Adrenal gland (tissue), 5 donors: ENCODE measurements around the gene LCA5.

Experiments used
- CTCF ChIP-seq, 6 experiments: fragments of 450-650 bp in 4 of 6; fragments of 200-600 bp in 2 of 6; sonication (generic) in 1 of 6; IDR thresholded peaks; 1 replicate in 5 of 6; 2 replicates in 1 of 6; pipeline versions ENCODE4 v1.5.1 to v1.8.0; 2016 to 2021; ENCODE audit warnings: antibody characterized with exemption in 6 of 6, mild to moderate bottlenecking in 2 of 6, moderate library complexity in 1 of 6
- POLR2A ChIP-seq, 2 donors: fragments of 450-650 bp; IDR thresholded peaks; one replicate each; pipeline ENCODE4 v1.6.1; 2017; ENCODE audit warnings: antibody characterized with exemption in 2 of 2, mild to moderate bottlenecking in 2 of 2, moderate library complexity in 1 of 2
- donor health status: DM: no; HTN: no; CAD: no.

GRCh38 chr6:79557673-79558467 is 20.6 kb upstream of the LCA5 start:
- no peak for TF ChIP-seq CTCF (IDR thresholded peaks at IDR 0.05)
- no peak for TF ChIP-seq POLR2A (IDR thresholded peaks at IDR 0.05)
